Mesothelial cell of epicardium (in vitro differentiated cells): ENCODE measurements around the gene DYNAP. TPM values are rescaled to one million over a fixed set of nuclear protein-coding genes. Genes with fewer than 3 reads are reported as not detected.
A peak's percentile ranks its signal among the peaks of the same experiment; 100 is the strongest.

ENCODE experiments used
- DNase-seq, 2 experiments: peaks; one replicate each; pipeline ENCODE4 v3.0.0; 2021; ENCODE audit warnings: low spot score in 2 of 2; ENCODE audit not compliant: unreplicated experiment in 2 of 2
- H3K27ac Mint-ChIP-seq: 2 replicates; pipeline ENCODE4 v1.8.0; 2021; ENCODE audit warnings: mixed read lengths
- H3K27me3 Mint-ChIP-seq: 2 replicates; pipeline ENCODE4 v1.8.0; 2021; ENCODE audit warnings: low read depth, mixed read lengths
- H3K36me3 Mint-ChIP-seq: 2 replicates; pipeline ENCODE4 v1.8.0; 2021; ENCODE audit warnings: mixed read lengths
- H3K4me1 Mint-ChIP-seq: 2 replicates; pipeline ENCODE4 v1.8.0; 2021; ENCODE audit warnings: mixed read lengths
- H3K4me3 Mint-ChIP-seq: 2 replicates; pipeline ENCODE4 v1.8.0; 2021; ENCODE audit warnings: mild to moderate bottlenecking, moderate library complexity, mixed read lengths
- H3K9me3 Mint-ChIP-seq: 2 replicates; pipeline ENCODE4 v1.8.0; 2021; ENCODE audit warnings: mixed read lengths
- total RNA-seq: library from RNA; stranded (reverse); gene quantifications from 3 replicates; pipeline ENCODE4 v1.2.1, GENCODE V29; 2021
- TF ChIP-seq, protein P1 (sequence below): fragments of 200-600 bp; sonication (generic); IDR thresholded peaks from one replicate; pipeline ENCODE4 v1.5.0; 2021; ENCODE audit warnings: antibody characterized with exemption; ENCODE audit not compliant: unreplicated experiment

The DYNAP gene
- total RNA-seq, 1 donor from 2014 or later: not detected

DNA sequence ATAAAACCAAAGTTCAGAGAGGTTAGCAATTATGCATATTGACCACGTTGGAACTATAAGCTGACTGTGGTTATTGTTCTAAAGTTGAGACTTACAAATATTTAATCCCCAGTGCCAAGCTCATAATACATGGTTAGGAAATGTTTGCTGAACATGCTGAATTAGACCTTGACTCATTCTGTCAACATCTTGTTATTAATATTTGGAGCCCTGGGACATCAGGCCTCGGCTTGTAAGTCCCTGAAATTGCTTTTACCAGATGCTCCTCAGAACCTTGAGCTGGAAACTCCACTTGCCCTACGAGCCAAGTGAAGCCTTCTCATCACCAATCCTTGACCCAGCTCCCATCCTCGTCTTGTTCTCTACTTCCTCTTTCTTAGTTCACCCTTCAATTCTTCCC lies 21.2 kb downstream of the DYNAP start:
- no peak overlapping the region for H3K4me3 Mint-ChIP-seq
- H3K9me3 Mint-ChIP-seq: peaks cover 4% of the 10 kb centered on the region

DNA sequence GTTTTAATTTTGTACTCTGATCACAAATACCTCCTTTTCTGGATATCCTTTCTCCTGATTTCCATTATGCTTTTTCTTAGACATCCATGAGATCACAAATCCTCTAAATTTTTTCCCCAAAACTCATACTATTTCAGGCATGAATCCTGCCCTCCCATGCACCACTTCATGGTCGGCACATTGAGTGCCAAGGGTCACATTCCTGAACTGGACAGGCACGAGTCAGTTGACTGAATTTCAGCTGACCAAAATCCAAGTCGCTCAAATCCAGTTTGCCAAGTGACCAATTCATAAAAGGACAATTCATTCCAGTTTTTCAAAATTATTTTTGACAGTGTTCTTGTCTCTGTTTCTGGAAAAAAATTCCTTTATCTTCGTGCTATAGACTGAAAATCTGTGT lies 22.1 kb downstream of the DYNAP start:
- no peaks in the 10 kb centered on the region for H3K4me1 Mint-ChIP-seq
- no peak overlapping the region for H3K27ac Mint-ChIP-seq
- H3K4me3 Mint-ChIP-seq: no peak overlapping the region
- TF ChIP-seq, protein P1, sequence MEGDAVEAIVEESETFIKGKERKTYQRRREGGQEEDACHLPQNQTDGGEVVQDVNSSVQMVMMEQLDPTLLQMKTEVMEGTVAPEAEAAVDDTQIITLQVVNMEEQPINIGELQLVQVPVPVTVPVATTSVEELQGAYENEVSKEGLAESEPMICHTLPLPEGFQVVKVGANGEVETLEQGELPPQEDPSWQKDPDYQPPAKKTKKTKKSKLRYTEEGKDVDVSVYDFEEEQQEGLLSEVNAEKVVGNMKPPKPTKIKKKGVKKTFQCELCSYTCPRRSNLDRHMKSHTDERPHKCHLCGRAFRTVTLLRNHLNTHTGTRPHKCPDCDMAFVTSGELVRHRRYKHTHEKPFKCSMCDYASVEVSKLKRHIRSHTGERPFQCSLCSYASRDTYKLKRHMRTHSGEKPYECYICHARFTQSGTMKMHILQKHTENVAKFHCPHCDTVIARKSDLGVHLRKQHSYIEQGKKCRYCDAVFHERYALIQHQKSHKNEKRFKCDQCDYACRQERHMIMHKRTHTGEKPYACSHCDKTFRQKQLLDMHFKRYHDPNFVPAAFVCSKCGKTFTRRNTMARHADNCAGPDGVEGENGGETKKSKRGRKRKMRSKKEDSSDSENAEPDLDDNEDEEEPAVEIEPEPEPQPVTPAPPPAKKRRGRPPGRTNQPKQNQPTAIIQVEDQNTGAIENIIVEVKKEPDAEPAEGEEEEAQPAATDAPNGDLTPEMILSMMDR: no peak
- H3K27me3 Mint-ChIP-seq: peaks cover 2% of the 10 kb centered on the region
- no peak for DNase-seq
- H3K9me3 Mint-ChIP-seq: peaks cover 4% of the 10 kb centered on the region
- no peaks in the 10 kb centered on the region for H3K36me3 Mint-ChIP-seq

More for the DNA sequence above, 21.2 kb downstream of the DYNAP start:
- H3K27ac Mint-ChIP-seq: no peak overlapping the region
- DNase-seq: no peak
- peaks cover 2% of the 10 kb centered on the region for H3K27me3 Mint-ChIP-seq
- H3K4me1 Mint-ChIP-seq: peaks cover 5% of the 10 kb centered on the region
- TF ChIP-seq, protein P1: no peak
- H3K36me3 Mint-ChIP-seq: no peaks in the 10 kb centered on the region

DNA sequence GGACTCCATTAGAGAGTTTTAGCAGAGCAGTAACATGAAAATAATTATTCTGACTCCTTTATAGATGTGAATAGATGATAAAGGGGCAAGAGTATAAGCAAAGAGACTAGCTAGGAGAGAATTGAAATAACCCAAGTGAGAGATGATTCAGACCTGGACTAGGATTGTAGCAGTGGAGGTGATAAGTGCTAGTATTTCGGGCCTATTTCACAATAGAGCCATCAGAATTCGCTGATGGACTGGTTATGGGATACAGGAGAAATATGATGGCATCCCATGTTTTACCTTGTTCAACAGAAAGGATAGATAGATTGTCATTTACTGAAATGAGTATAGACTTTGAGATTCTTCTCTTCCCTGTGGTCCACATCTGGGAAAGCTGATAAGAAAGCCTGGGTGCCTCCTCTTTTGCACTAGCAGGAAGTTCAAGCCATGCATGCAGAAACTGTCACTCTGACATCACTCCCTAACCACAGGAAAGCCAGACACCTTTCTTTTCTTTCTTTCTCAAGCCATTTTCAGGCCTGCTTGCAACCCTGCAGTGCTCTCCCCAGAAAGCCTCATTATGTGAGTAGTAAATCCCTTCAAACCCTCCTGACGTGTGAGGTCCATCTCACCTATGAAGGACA lies 25.3 kb downstream of the DYNAP start:
- TF ChIP-seq, protein P1: no peak
- no peak overlapping the region for H3K4me3 Mint-ChIP-seq
- H3K9me3 Mint-ChIP-seq: peaks cover 11% of the 10 kb centered on the region
- H3K36me3 Mint-ChIP-seq: no peaks in the 10 kb centered on the region
- H3K27me3 Mint-ChIP-seq: peaks cover 2% of the 10 kb centered on the region
- H3K27ac Mint-ChIP-seq: no peak overlapping the region
- DNase-seq: no peak
- no peaks in the 10 kb centered on the region for H3K4me1 Mint-ChIP-seq

DNA sequence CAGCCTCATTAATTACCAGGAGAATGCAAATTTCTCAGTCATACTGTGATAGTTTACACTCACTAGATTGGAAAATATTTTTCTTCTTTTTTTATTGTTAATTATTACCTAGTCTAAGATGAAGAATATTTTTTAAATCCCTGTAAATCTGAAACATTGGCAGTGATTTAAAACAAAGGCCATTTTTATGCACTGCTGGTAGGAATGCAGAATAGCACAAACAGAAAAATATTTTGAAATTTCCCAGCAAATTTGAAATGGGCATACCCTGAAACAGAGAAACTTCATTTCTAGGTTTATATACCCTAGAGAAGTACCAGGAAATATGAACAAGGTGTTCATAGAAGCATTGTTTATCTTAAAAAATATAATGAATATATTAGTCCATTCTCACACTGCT lies 31.0 kb downstream of the DYNAP start:
- TF ChIP-seq, protein P1: peak; percentile 52
- H3K27me3 Mint-ChIP-seq: no peaks in the 10 kb centered on the region
- H3K9me3 Mint-ChIP-seq: peaks cover 30% of the 10 kb centered on the region
- no peak overlapping the region for H3K4me3 Mint-ChIP-seq
- no peaks in the 10 kb centered on the region for H3K4me1 Mint-ChIP-seq
- no peak for DNase-seq
- H3K36me3 Mint-ChIP-seq: peaks cover 2% of the 10 kb centered on the region
- no peak overlapping the region for H3K27ac Mint-ChIP-seq

DNA sequence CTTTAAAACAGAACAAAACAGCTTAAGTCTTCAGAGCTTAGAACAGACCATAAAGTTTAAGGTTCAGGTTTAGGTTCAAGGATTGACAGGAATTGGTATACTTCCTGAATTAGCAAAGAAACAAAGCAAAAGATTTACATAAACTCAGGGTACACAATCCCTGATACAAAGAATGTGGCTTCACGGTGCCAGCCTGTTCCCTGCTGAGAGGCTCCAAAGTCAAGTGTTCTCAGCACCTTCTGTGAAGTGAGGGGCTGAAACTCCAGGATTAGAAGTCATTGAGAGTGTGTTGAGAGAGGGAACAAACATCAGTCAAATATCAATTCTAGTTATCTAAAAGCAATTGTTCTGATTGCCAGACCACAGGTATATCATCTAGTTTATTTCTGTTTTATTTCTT lies 35.7 kb downstream of the DYNAP start:
- Mint-ChIP-seq H3K27me3 (no peaks in the 10 kb centered on the region), H3K36me3 (peaks cover 2% of the 10 kb centered on the region), H3K9me3 (peaks cover 33% of the 10 kb centered on the region), H3K4me1 (no peaks in the 10 kb centered on the region), H3K4me3 (no peak overlapping the region), H3K27ac (no peak overlapping the region)
- no peak for DNase-seq
- TF ChIP-seq, protein P1: no peak

DNA sequence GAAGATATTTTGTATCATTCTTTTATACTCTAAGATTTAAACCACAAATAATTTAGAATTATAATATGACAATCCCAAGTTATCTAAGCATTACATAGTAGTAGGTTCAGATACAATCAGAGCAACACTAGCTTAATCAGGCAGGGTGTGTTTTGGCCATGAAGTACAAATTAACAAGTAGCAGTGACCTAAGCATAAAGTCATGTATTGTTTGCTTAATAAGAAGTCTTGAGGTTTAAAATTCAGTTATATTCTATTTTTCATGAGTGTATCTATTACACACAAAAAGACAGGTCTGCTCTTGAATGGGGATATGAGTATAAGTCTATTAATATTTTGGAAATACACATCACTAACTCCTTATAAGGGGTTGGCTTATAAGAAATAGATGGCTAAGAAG lies 39.9 kb downstream of the DYNAP start:
- Mint-ChIP-seq H3K9me3 (peaks cover 18% of the 10 kb centered on the region), H3K27me3 (no peaks in the 10 kb centered on the region), H3K27ac (no peak overlapping the region), H3K4me1 (no peaks in the 10 kb centered on the region), H3K4me3 (no peak overlapping the region), H3K36me3 (peaks cover 1% of the 10 kb centered on the region)
- no peak for DNase-seq
- TF ChIP-seq, protein P1: no peak
